Choroid plexus epithelial cell (primary cell): ENCODE data around the gene CILP2.

ENCODE experiments used
- DNase-seq: peaks from one replicate; pipeline ENCODE4 v3.0.0-alpha.2; 2010; ENCODE audit warnings: low read depth
- H3K4me3 ChIP-seq: 2 replicates; pipeline ENCODE4 v1.5.1; 2011; ENCODE audit warnings: low read depth, mild to moderate bottlenecking, control low read depth, low read length, moderate library complexity
- TF ChIP-seq, protein P1 (sequence below): conservative IDR thresholded peaks from 2 replicates; pipeline ENCODE4 v1.5.1; 2011; ENCODE audit warnings: low read depth, mild to moderate bottlenecking, control low read depth, inconsistent platforms, low read length, moderate library complexity

CILP2 gene

DNA sequence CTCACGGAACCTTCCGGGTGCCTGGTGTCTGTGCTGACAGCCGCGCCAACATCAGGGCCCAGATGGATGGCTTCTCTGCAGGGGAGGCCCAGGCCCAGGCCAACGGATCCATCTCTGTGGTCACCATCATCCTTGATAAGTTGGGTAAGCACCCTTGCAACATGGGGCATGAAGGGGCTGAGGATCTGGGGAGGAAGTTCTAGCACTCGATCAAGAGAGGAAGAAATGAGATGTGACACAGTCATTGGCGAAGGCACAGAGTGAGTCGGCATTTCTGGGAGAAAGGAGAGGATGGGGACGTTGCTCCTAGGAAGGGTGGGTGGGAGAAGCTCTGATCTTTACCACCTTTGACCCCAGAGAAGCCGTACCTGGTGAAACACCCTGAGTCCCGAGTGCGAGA, 4.4 kb downstream of the CILP2 start:
- H3K4me3 ChIP-seq = no peak overlapping the region
- no peak for DNase-seq
- TF ChIP-seq, protein P1, sequence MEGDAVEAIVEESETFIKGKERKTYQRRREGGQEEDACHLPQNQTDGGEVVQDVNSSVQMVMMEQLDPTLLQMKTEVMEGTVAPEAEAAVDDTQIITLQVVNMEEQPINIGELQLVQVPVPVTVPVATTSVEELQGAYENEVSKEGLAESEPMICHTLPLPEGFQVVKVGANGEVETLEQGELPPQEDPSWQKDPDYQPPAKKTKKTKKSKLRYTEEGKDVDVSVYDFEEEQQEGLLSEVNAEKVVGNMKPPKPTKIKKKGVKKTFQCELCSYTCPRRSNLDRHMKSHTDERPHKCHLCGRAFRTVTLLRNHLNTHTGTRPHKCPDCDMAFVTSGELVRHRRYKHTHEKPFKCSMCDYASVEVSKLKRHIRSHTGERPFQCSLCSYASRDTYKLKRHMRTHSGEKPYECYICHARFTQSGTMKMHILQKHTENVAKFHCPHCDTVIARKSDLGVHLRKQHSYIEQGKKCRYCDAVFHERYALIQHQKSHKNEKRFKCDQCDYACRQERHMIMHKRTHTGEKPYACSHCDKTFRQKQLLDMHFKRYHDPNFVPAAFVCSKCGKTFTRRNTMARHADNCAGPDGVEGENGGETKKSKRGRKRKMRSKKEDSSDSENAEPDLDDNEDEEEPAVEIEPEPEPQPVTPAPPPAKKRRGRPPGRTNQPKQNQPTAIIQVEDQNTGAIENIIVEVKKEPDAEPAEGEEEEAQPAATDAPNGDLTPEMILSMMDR = no peak

DNA sequence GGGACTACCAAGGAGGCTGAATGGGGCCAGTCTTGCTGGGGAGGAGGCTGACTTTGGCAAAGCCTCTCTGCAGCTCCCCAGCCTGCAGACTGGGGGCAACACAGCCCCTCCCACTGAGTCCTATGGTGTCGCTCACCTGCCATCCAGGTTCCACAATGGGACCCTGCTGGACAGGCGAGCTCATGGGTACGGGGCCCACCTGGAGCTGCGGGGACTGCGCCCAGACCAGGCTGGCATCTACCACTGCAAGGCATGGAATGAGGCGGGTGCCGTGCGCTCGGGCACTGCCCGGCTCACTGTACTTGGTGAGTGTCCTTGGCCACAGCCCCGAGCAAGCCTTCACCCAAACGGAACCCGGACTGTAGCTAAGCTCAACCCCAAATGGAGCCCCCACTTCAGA, 5.0 kb downstream of the CILP2 start:
- no peak for DNase-seq
- TF ChIP-seq, protein P1 = no peak
- H3K4me3 ChIP-seq = no peak overlapping the region

DNA sequence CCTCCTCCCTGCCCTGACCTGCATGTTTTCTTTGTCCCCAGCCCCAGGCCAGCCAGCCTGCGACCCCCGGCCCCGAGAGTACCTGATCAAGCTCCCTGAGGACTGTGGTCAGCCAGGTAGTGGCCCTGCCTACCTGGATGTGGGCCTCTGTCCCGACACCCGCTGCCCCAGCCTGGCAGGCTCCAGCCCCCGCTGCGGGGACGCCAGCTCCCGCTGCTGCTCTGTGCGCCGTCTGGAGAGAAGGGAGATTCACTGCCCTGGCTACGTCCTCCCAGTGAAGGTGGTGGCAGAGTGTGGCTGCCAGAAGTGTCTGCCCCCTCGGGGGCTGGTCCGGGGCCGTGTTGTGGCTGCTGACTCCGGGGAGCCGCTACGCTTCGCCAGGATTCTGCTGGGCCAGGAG, 5.6 kb downstream of the CILP2 start:
- DNase-seq = no peak
- H3K4me3 ChIP-seq = no peak overlapping the region
- TF ChIP-seq, protein P1 = no peak

DNA sequence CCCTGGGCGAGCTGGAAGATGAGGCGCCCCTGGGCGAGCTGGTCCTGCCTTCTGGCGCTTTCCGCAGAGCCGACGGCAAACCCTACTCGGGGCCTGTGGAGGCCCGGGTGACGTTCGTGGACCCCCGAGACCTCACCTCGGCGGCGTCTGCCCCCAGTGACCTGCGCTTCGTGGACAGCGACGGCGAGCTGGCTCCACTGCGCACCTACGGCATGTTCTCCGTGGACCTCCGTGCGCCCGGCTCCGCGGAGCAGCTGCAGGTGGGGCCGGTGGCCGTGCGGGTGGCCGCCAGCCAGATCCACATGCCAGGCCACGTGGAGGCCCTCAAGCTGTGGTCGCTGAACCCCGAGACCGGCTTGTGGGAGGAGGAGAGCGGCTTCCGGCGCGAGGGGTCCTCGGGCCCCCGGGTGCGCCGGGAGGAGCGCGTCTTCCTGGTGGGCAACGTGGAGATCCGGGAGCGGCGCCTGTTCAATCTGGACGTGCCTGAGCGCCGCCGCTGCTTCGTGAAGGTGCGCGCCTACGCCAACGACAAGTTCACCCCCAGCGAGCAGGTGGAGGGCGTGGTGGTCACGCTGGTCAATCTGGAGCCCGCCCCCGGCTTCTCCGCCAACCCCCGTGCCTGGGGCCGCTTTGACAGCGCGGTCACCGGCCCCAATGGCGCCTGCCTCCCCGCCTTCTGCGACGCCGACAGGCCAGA, 6.3 kb downstream of the CILP2 start:
- H3K4me3 ChIP-seq = no peak overlapping the region
- DNase-seq = no peak
- TF ChIP-seq, protein P1 = no peak

DNA sequence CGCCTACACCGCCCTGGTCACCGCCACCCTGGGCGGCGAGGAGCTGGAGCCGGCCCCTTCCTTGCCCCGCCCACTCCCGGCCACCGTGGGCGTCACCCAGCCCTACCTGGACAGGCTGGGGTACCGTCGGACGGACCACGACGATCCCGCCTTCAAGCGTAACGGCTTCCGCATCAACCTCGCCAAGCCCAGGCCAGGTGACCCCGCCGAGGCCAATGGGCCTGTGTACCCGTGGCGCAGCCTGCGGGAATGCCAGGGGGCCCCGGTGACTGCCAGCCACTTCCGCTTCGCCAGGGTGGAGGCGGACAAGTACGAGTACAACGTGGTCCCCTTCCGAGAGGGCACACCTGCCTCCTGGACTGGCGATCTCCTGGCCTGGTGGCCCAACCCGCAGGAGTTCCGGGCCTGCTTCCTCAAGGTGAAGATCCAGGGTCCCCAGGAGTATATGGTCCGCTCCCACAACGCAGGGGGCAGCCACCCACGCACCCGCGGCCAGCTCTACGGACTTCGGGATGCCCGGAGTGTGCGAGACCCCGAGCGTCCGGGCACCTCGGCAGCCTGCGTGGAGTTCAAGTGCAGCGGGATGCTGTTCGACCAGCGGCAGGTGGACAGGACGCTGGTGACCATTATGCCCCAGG, 7.0 kb downstream of the CILP2 start:
- H3K4me3 ChIP-seq = no peak overlapping the region
- DNase-seq = no peak
- TF ChIP-seq, protein P1 = no peak

DNA sequence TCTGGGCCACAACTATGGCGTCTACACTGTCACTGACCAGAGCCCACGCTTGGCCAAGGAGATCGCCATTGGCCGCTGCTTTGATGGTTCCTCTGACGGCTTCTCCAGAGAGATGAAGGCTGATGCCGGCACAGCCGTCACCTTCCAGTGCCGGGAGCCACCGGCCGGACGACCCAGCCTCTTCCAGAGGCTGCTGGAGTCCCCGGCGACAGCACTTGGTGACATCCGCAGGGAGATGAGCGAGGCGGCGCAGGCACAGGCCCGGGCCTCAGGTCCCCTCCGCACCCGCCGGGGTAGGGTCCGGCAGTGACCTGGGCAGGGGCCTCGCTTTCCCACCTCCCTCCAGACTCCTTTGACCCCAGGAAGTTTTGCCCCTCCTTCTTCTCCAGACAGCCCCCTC, 7.6 kb downstream of the CILP2 start:
- no peak for DNase-seq
- TF ChIP-seq, protein P1 = no peak
- no peak overlapping the region for H3K4me3 ChIP-seq

DNA sequence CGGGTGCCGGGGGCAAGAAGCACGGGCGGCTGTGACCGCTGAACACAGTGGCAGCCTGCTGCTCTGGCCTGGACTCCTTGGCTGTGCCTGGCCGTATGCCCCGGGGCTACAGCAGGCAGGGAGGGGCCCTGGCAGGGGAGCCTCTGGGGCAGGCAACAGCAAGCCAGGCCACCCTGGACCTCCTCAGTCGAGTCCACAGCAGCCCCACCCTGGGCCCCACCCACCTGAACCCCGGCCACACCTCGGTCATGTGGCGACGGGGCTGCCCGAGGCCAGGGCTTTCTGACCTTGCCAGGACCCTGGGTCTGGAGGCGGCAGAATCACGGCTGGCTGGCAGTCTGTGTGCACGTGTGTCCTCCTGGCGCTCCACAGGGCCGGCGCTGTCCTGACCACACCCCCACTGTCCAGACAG, 8.7 kb downstream of the CILP2 start:
- no peak overlapping the region for H3K4me3 ChIP-seq
- TF ChIP-seq, protein P1 = no peak
- DNase-seq = no peak
